Glomerular visceral epithelial cell (primary cell): ENCODE results near the gene VSIG8.

Experiments used
- DNase-seq: peaks from one replicate; pipeline ENCODE4 v3.0.0-alpha.2; 2016; ENCODE audit errors: extremely low spot score

The VSIG8 gene

GRCh38 chr1:159856576-159856975, 5.9 kb downstream of the VSIG8 start:
- DNase-seq = no peak

- DNase-seq = no peak
Observed at GRCh38 chr1:159855709-159856108, 6.7 kb downstream of the VSIG8 start.

GRCh38 chr1:159854693-159855192, 7.7 kb downstream of the VSIG8 start:
- peak; percentile 88 for DNase-seq

- peak; percentile 77 for DNase-seq
Observed at GRCh38 chr1:159854116-159854692, 8.3 kb downstream of the VSIG8 start.

GRCh38 chr1:159853417-159854115, 8.9 kb downstream of the VSIG8 start:
- peak; percentile 37 for DNase-seq

- DNase-seq = no peak
Observed at GRCh38 chr1:159851407-159851806, 11.1 kb downstream of the VSIG8 start.

- DNase-seq = no peak
Observed at GRCh38 chr1:159849626-159850366, 12.7 kb downstream of the VSIG8 start.

GRCh38 chr1:159848326-159848725, 14.1 kb downstream of the VSIG8 start:
- DNase-seq = peak; percentile 69

GRCh38 chr1:159847231-159847630, 15.2 kb downstream of the VSIG8 start:
- no peak for DNase-seq

GRCh38 chr1:159845751-159846629, 16.5 kb downstream of the VSIG8 start:
- peak; percentile 50 for DNase-seq

GRCh38 chr1:159843459-159843858, 19.0 kb downstream of the VSIG8 start:
- peak; percentile 51 for DNase-seq

GRCh38 chr1:159841749-159842148, 20.7 kb downstream of the VSIG8 start:
- DNase-seq = no peak

- no peak for DNase-seq
Observed at GRCh38 chr1:159839116-159839849, 23.2 kb downstream of the VSIG8 start.

GRCh38 chr1:159838715-159839114, 23.7 kb downstream of the VSIG8 start:
- peak; percentile 65 for DNase-seq

- DNase-seq = no peak
Observed at GRCh38 chr1:159835862-159836525, 26.5 kb downstream of the VSIG8 start.

GRCh38 chr1:159835356-159835755, 27.1 kb downstream of the VSIG8 start:
- DNase-seq = no peak

- no peak for DNase-seq
Observed at GRCh38 chr1:159832309-159832708, 30.1 kb downstream of the VSIG8 start.

- DNase-seq = no peak
Observed at GRCh38 chr1:159831412-159832141, 30.9 kb downstream of the VSIG8 start.

- no peak for DNase-seq
Observed at GRCh38 chr1:159830722-159831121, 31.7 kb downstream of the VSIG8 start.
